ENCODE measurements around the gene CCDC120. TPM values are rescaled to one million over a fixed set of nuclear protein-coding genes. Genes with fewer than 3 reads are reported as not detected.
A peak's percentile ranks its signal among the peaks of the same experiment; 100 is the strongest.

The CCDC120 gene
- total RNA-seq, 2 experiments from 2014 or later: 3.5 to 3.7 TPM

DNA sequence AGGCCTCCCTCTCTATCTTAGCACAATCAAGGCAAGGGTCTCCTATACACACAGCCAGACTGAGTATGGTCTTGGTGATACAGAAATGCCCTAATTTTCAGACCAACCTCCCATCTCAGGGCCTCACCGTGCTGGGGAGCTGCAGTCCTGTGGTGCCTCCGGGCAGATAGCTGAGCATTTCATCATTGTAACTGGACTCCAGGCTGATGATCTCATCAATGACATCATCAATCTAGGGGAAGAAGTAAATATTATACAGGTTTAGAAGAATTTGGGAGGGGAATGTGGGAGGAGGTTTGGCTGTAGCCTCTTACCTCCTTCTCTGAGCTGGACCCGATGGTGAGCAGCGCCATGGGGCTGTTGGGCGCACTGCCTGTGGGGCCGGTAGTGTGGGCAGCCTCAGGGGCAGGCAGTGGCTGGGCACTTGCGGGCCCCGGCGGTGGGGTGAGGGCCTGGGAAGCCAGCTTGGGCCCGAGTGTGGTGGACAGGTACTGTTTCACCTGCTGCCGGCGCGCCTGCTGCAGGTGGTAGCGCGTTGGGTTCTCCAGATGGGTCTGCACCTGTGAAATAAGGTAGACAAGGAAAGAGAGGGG, 20.8 kb upstream of the CCDC120 start:
- POLR2A ChIA-PET: no interaction called here
- Mint-ChIP-seq H3K4me1 (ENCODE audit: low read depth) (peaks cover 24% of the 10 kb centered on the region), H3K36me3 (ENCODE audit: low read depth) (peaks cover 19% of the 10 kb centered on the region), H3K27ac (peak overlapping the region; percentile 30), H3K27me3 (no peaks in the 10 kb centered on the region), H3K4me3 (no peak overlapping the region), H3K9me3 (no peaks in the 10 kb centered on the region)
- TF ChIP-seq, protein P1, sequence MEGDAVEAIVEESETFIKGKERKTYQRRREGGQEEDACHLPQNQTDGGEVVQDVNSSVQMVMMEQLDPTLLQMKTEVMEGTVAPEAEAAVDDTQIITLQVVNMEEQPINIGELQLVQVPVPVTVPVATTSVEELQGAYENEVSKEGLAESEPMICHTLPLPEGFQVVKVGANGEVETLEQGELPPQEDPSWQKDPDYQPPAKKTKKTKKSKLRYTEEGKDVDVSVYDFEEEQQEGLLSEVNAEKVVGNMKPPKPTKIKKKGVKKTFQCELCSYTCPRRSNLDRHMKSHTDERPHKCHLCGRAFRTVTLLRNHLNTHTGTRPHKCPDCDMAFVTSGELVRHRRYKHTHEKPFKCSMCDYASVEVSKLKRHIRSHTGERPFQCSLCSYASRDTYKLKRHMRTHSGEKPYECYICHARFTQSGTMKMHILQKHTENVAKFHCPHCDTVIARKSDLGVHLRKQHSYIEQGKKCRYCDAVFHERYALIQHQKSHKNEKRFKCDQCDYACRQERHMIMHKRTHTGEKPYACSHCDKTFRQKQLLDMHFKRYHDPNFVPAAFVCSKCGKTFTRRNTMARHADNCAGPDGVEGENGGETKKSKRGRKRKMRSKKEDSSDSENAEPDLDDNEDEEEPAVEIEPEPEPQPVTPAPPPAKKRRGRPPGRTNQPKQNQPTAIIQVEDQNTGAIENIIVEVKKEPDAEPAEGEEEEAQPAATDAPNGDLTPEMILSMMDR (IDR thresholded peaks at IDR 0.05): no peak
- CTCF ChIA-PET: no interaction called here
- DNase-seq (no peak), ATAC-seq (no peak)
- intact Hi-C loops (cut with micrococcal nuclease): no loop called here

DNA sequence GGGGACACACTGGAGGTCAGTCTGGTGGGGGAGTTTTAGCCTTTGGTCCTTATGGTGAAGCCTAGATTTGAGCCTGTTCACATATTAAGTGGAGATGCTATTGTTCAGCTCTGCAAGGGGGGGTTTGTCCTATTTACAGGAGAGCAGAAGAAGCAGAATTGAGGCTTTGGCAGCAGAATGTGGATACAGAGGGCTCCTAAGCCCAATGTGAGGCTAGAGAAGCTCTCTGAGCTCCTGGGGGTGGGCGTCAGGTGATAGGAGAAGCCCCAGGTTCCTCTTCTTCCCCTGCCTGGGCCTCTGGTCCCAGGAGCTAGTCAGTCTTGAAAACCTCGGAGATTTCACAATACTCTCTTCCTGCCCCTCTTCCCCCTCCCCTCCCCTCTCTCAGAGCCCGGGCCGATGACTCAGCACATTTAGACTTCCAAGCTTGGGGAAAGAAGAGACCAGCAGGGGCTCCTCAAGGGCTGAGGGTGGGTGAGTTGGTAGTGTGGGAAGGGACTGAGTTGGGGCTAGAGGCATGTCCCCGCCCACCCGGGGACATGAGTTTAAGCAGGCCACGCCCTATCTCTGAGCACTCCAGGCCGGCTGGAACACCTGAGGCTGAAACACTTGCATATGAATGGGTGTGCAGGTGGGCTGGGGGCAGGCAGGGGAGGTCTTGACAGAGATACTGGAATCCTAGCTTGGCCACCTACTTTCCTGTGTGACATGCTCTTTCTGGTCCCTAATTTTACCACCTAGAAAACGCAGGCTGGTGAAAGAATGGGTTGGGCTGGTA, 19.0 kb upstream of the CCDC120 start:
- TF ChIP-seq, protein P1 (IDR thresholded peaks at IDR 0.05): no peak
- Mint-ChIP-seq H3K36me3 (ENCODE audit: low read depth) (peaks cover 17% of the 10 kb centered on the region), H3K4me1 (ENCODE audit: low read depth) (peaks cover 31% of the 10 kb centered on the region), H3K9me3 (no peaks in the 10 kb centered on the region), H3K27ac (peak overlapping the region; percentile 36), H3K4me3 (peak overlapping the region; percentile 43), H3K27me3 (no peaks in the 10 kb centered on the region)
- CTCF ChIA-PET: interaction anchor here (0.8 kb wide), 1 partner anchor 68 kb away, joined by 3 read pairs; the partner anchor contains the start of gene KCND1
- ATAC-seq (no peak), DNase-seq (peak; percentile 50)
- POLR2A ChIA-PET: no interaction called here
- intact Hi-C loops (cut with micrococcal nuclease): loop anchor here (5.0 kb wide), 1 partner anchor 67 kb away; the partner anchor contains the start of gene KCND1

DNA sequence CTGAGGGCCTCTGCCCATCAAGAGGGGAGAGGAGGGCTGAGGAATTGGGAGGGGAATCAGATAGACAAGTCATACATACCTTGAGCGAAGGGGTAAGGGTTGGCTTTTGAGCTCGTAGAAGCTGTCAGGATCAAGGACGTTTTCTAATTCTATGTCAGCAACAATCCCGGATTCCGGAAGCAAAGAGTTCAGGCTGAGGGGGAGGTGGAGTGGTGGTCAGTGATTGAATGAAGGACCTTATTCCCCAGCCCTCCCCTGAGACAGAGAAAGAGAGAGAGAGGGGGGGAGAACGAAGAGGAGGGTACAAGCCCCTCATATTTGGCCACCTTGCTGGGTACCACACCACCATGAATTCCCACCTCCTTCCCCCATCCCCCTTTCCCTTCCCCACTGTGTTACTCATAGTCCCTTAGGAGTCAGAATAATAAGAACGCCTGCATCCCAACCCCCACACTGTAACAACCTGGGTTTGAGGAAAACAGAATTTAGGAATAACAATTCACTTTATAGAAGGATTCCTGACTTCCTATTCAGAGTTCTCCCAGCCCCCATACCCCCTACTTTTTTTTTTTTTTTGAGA, 18.3 kb upstream of the CCDC120 start:
- intact Hi-C loops (cut with micrococcal nuclease): loop anchor here (5.0 kb wide), 1 partner anchor 68 kb away; the partner anchor contains the start of gene KCND1
- Mint-ChIP-seq H3K36me3 (ENCODE audit: low read depth) (peaks cover 16% of the 10 kb centered on the region), H3K27me3 (no peaks in the 10 kb centered on the region), H3K9me3 (no peaks in the 10 kb centered on the region), H3K27ac (peak overlapping the region; percentile 36), H3K4me3 (peak overlapping the region; percentile 43), H3K4me1 (ENCODE audit: low read depth) (peaks cover 31% of the 10 kb centered on the region)
- CTCF ChIA-PET: no interaction called here
- POLR2A ChIA-PET: no interaction called here
- no peak for ATAC-seq
- no peak for DNase-seq
- TF ChIP-seq, protein P1 (IDR thresholded peaks at IDR 0.05): no peak

DNA sequence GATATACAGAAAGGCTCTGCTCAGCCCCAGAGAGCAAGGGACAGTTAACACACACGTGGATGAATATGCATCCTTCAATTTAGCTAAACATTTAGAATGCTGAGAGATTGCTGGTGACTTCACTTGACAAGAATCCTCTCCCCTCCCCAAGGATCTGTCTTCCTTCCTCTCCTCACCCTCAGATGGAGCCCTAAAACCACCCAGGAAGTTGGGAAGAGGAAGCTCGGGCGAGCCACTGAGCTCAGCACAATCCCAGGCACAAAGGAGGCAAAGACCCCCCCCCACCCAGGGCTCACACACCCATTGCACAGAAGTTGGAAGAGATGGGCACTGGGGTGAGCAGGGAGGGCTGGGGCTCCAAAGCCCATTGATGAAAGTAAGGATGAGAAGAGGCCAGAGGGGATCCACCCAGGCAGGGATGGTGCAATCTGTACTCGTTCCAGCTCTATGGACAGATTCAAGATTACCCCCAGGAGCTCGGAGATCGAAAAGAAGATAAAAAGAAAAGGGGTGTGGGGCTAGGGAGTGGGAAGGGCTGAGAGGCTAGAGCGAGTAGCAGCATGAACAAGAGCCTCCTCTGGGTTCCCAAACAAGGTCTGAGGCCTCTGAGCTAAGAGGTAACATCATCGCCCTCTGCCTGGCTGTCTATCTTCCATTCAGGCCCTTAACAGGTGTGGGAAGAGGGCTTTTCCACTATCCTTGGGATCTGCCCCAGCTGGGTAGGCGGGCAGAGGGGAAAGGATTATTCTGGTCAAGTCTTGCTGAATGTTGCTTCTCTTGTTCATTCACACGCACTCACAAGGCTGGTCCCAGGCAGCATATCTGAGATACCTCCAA, 16.8 kb upstream of the CCDC120 start:
- POLR2A ChIA-PET: interaction anchor here (0.7 to 1.4 kb wide), 4 partner anchors 40 to 129 kb away, joined by 4 to 5 read pairs (median 4); partner anchors contain the start of genes GRIPAP1 and OTUD5
- Mint-ChIP-seq H3K36me3 (ENCODE audit: low read depth) (peaks cover 16% of the 10 kb centered on the region), H3K27me3 (no peaks in the 10 kb centered on the region), H3K4me3 (peak overlapping the region; percentile 94), H3K4me1 (ENCODE audit: low read depth) (peaks cover 31% of the 10 kb centered on the region), H3K27ac (peak overlapping the region; percentile 95), H3K9me3 (no peaks in the 10 kb centered on the region)
- intact Hi-C loops (cut with micrococcal nuclease): loop anchor here (5.0 kb wide), 1 partner anchor 70 kb away; the partner anchor contains the start of gene KCND1
- no peak for DNase-seq
- ATAC-seq: no peak
- TF ChIP-seq, protein P1 (IDR thresholded peaks at IDR 0.05): no peak
- CTCF ChIA-PET: interaction anchor here (0.8 to 1.4 kb wide), 2 partner anchors 65 to 70 kb away, joined by 4 to 7 read pairs; partner anchors contain the start of gene KCND1
